Endothelial cell of umbilical vein (primary cell): ENCODE measurements around the gene ARHGEF26. TPM values are rescaled to one million over a fixed set of nuclear protein-coding genes. Genes with fewer than 3 reads are reported as not detected.

ENCODE experiments used
- BruUV-seq: library from RNA; stranded (reverse); fragments of 400-500 nt; replicated peaks from 2 replicates; lab custom pipeline; 2021; lab: Mats Ljungman, UMichigan
- CTCF ChIA-PET: fragments of 300-600, 350-600 bp; sonication (Branson Sonifier 250); formaldehyde crosslinking; loops from one replicate; lab custom pipeline; 2021; ENCODE audit warnings: antibody characterized with exemption, inconsistent platforms; lab: Charles Lee
- POLR2A ChIA-PET: fragments of 300-600, 350-600 bp; sonication (Branson Sonifier 250); formaldehyde crosslinking; loops from one replicate; lab custom pipeline; 2021; ENCODE audit warnings: antibody characterized with exemption, inconsistent platforms; lab: Charles Lee
- DNase-seq: peaks from one replicate; pipeline ENCODE4 v3.0.0-alpha.2; 2011; ENCODE audit warnings: low read depth, low spot score
- FAIRE-seq: peaks from 2 replicates; lab custom pipeline; 2011; peaks lifted over from hg19 to GRCh38; lab: Jason Lieb, UNC
- H2AFZ ChIP-seq: 2 replicates; pipeline ENCODE4 v1.6.0; 2012; ENCODE audit warnings: low read depth, low read length, control low read depth, inconsistent platforms
- H3K27ac ChIP-seq: 2 replicates; pipeline ENCODE4 v1.5.1; 2011; ENCODE audit warnings: low read depth, mild to moderate bottlenecking, control low read depth, low read length, moderate library complexity; ENCODE audit not compliant: insufficient read depth
- H3K27me3 ChIP-seq, 2 experiments: 2 replicates each; pipeline versions ENCODE4 v1.6.0 to v1.6.1; 2011; ENCODE audit warnings: low read length in 2 of 2, mixed read lengths in 1 of 2; ENCODE audit not compliant: control insufficient read depth in 2 of 2, insufficient read depth in 2 of 2
- H3K36me3 ChIP-seq, 2 experiments: 2 replicates in 1 of 2; 3 replicates in 1 of 2; pipeline ENCODE4 v1.5.1; 2011; ENCODE audit warnings: low read length in 2 of 2, mild to moderate bottlenecking in 1 of 2, moderate library complexity in 1 of 2; ENCODE audit not compliant: control insufficient read depth in 2 of 2, insufficient read depth in 2 of 2; ENCODE audit errors: extremely low read depth in 1 of 2
- H3K4me1 ChIP-seq: 3 replicates; pipeline ENCODE4 v1.5.1; 2011; ENCODE audit warnings: mild to moderate bottlenecking, low read length; ENCODE audit not compliant: control insufficient read depth, insufficient read depth; ENCODE audit errors: extremely low read depth
- H3K4me2 ChIP-seq: 2 replicates; pipeline ENCODE4 v1.6.1; 2011; ENCODE audit warnings: low read length, control low read depth, mixed read lengths; ENCODE audit not compliant: insufficient read depth
- H3K4me3 ChIP-seq, 3 experiments: fragments of 200-600 bp in 1 of 3; sonication (generic), shearing (Covaris generic) in 1 of 3; replicated peaks in 1 of 3; 2 replicates each; pipeline ENCODE4 v1.5.1; 2011 to 2016; ENCODE audit warnings: control low read depth in 3 of 3, low read length in 3 of 3, mild to moderate bottlenecking in 2 of 3, inconsistent platforms in 1 of 3, low read depth in 1 of 3, moderate library complexity in 1 of 3; ENCODE audit not compliant: insufficient read depth in 1 of 3
- H3K79me2 ChIP-seq: 2 replicates; pipeline ENCODE4 v1.6.0; 2012; ENCODE audit warnings: low read length, inconsistent platforms; ENCODE audit not compliant: control insufficient read depth, insufficient read depth
- H3K9ac ChIP-seq: replicated peaks from 2 replicates; pipeline ENCODE3; 2011; ENCODE audit warnings: low read length, control low read depth; ENCODE audit not compliant: insufficient read depth; ENCODE audit errors: extremely low read depth
- H3K9me1 ChIP-seq: replicated peaks from 3 replicates; pipeline ENCODE4 v1.6.0; 2011; ENCODE audit warnings: mild to moderate bottlenecking, low read length; ENCODE audit not compliant: control insufficient read depth, insufficient read depth; ENCODE audit errors: extremely low read depth
- H3K9me3 ChIP-seq: replicated peaks from 2 replicates; pipeline ENCODE4 v1.5.1; 2012; ENCODE audit warnings: low read length, inconsistent platforms; ENCODE audit not compliant: control insufficient read depth, insufficient read depth
- H4K20me1 ChIP-seq: replicated peaks from 2 replicates; pipeline ENCODE3; 2011; ENCODE audit warnings: mild to moderate bottlenecking, low read length; ENCODE audit not compliant: control insufficient read depth, insufficient read depth; ENCODE audit errors: extremely low read depth
- EZH2 ChIP-seq: IDR thresholded peaks from 2 replicates; pipeline ENCODE4 v1.6.1; 2012; ENCODE audit warnings: borderline replicate concordance, low read depth, mild to moderate bottlenecking, moderate library complexity, low read length, inconsistent platforms; ENCODE audit not compliant: severe bottlenecking
- FOS ChIP-seq: IDR thresholded peaks from 2 replicates; pipeline ENCODE4 v1.6.1; 2011; ENCODE audit warnings: mild to moderate bottlenecking, low read length, moderate library complexity, borderline replicate concordance; ENCODE audit not compliant: insufficient read depth
- GATA2 ChIP-seq: IDR thresholded peaks from 2 replicates; pipeline ENCODE4 v1.7.0; 2011; ENCODE audit warnings: low read depth, mild to moderate bottlenecking, moderate library complexity, mixed read lengths, low read length; ENCODE audit not compliant: insufficient read length, insufficient read depth
- JUN ChIP-seq: IDR thresholded peaks from 2 replicates; pipeline ENCODE4 v1.6.1; 2011; ENCODE audit warnings: borderline replicate concordance, low read depth; ENCODE audit not compliant: insufficient read length, insufficient read depth
- MYC ChIP-seq: IDR thresholded peaks from one replicate; pipeline ENCODE4 v1.6.1; 2011; ENCODE audit warnings: mild to moderate bottlenecking, low read depth, low read length
- POLR2A ChIP-seq: IDR thresholded peaks from 2 replicates; pipeline ENCODE4 v1.6.1; 2012; ENCODE audit warnings: low read depth, mild to moderate bottlenecking, control low read depth, low read length
- POLR2AphosphoS5 ChIP-seq: IDR thresholded peaks from 2 replicates; pipeline ENCODE4 v1.6.1; 2012; ENCODE audit warnings: low read depth, mild to moderate bottlenecking, control low read depth, low read length, moderate library complexity; ENCODE audit not compliant: insufficient read depth
- dilution Hi-C: fragments of 300-500 bp; cut with MboI; formaldehyde crosslinking; loops from one replicate; pipeline ENCODE4 v1.15.0; 2019; ENCODE audit warnings: low sequenced_read_pairs; ENCODE audit not compliant: extremely low pct_ligation_motif_present
- intact Hi-C: fragments of 100-400 bp; cut with micrococcal nuclease; formaldehyde crosslinking; loops from one replicate; pipeline ENCODE4 v1.10.0; 2022
- polyA plus RNA-seq, 4 experiments: library from polyadenylated mRNA; depleted of rRNA in 3 of 4; stranded (reverse) in 3 of 4; unstranded in 1 of 4; fragments of >200 nt; gene quantifications; 2 replicates each; pipeline versions ENCODE4 v1.2.1 to v1.2.3, GENCODE V29; 2011 to 2012; ENCODE audit warnings: missing spikeins in 1 of 4
- total RNA-seq: library from RNA; stranded (reverse); gene quantifications from 2 replicates; pipeline ENCODE4 v1.2.3, GENCODE V29; 2021
- TF ChIP-seq, protein P1 (sequence below), 2 donors: IDR thresholded peaks; 1 replicate in 1 of 2; 2 replicates in 1 of 2; pipeline ENCODE4 v1.5.1; 2011; ENCODE audit warnings: low read length in 2 of 2, mild to moderate bottlenecking in 2 of 2, moderate library complexity in 2 of 2, control low read depth in 1 of 2, inconsistent platforms in 1 of 2, low read depth in 1 of 2; ENCODE audit not compliant: insufficient read depth in 1 of 2; ENCODE audit errors: extremely low read depth in 1 of 2

The ARHGEF26 gene
- total and polyA plus RNA-seq, 2 donors (not counting 3 experiments of a cell fraction or from before 2014, with no cell fraction given) = 0.57 to 2.9 TPM

GRCh38 chr3:154131830-154132229 lies 10.6 kb downstream of the ARHGEF26 start:
- FAIRE-seq (no peak), DNase-seq (no peak)
- no peak for TF ChIP-seq POLR2AphosphoS5
- TF ChIP-seq POLR2A = no peak
- no peak for TF ChIP-seq EZH2
- TF ChIP-seq MYC = no peak
- Histone ChIP-seq H3K9me3 (no peaks in the 10 kb centered on the region), H3K36me3 (no peaks in the 10 kb centered on the region), H3K79me2 (no peaks in the 10 kb centered on the region), H3K27ac (no peak overlapping the region), H3K4me1 (no peaks in the 10 kb centered on the region), H3K9ac (no peak overlapping the region), H3K4me2 (no peak overlapping the region), H3K4me3 (no peak overlapping the region), H3K27me3 (no peaks in the 10 kb centered on the region), H2AFZ (no peak overlapping the region), H3K9me1 (no peaks in the 10 kb centered on the region), H4K20me1 (no peaks in the 10 kb centered on the region)
- ChIA-PET CTCF (interaction anchor here (1.0 kb wide), 1 partner anchor 12 kb away, joined by 3 read pairs; no protein-coding TSS in a partner anchor), POLR2A (interaction anchor here (0.6 kb wide), 1 partner anchor 125 kb away, joined by 3 read pairs; no protein-coding TSS in a partner anchor)
- dilution Hi-C loops (no loop called here), intact Hi-C loops (no loop called here)
- BruUV-seq = no TSS peak

- TF ChIP-seq FOS = no peak
- no peak for TF ChIP-seq GATA2
- TF ChIP-seq POLR2AphosphoS5 = no peak
- no peak for TF ChIP-seq JUN
- no peak for TF ChIP-seq POLR2A
- TF ChIP-seq, protein P1, sequence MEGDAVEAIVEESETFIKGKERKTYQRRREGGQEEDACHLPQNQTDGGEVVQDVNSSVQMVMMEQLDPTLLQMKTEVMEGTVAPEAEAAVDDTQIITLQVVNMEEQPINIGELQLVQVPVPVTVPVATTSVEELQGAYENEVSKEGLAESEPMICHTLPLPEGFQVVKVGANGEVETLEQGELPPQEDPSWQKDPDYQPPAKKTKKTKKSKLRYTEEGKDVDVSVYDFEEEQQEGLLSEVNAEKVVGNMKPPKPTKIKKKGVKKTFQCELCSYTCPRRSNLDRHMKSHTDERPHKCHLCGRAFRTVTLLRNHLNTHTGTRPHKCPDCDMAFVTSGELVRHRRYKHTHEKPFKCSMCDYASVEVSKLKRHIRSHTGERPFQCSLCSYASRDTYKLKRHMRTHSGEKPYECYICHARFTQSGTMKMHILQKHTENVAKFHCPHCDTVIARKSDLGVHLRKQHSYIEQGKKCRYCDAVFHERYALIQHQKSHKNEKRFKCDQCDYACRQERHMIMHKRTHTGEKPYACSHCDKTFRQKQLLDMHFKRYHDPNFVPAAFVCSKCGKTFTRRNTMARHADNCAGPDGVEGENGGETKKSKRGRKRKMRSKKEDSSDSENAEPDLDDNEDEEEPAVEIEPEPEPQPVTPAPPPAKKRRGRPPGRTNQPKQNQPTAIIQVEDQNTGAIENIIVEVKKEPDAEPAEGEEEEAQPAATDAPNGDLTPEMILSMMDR (IDR thresholded peaks at IDR 0.05; ENCODE audit: extremely low read depth in 1 of 2, insufficient read depth in 1 of 2, low read depth in 1 of 2, low read length in 2 of 2) = no peak
- no peak for TF ChIP-seq EZH2
- H3K36me3 ChIP-seq = no peaks in the 10 kb centered on the region
- BruUV-seq = no TSS peak
- dilution Hi-C loops (no loop called here), intact Hi-C loops (no loop called here)
- no peaks in the 10 kb centered on the region for H3K9me3 ChIP-seq
- FAIRE-seq = no peak
- no peak overlapping the region for H3K27ac ChIP-seq
- ChIA-PET POLR2A (no interaction called here), CTCF (interaction anchor here (1.0 kb wide), 1 partner anchor 11 kb away, joined by 3 read pairs; no protein-coding TSS in a partner anchor)
- H3K27me3 ChIP-seq = no peaks in the 10 kb centered on the region
- no peak overlapping the region for H3K9ac ChIP-seq
- no peak overlapping the region for H2AFZ ChIP-seq
- H3K79me2 ChIP-seq = no peaks in the 10 kb centered on the region
- H4K20me1 ChIP-seq = no peaks in the 10 kb centered on the region
- no peak overlapping the region for H3K4me3 ChIP-seq
- DNase-seq = no peak
- no peak overlapping the region for H3K4me2 ChIP-seq
- no peaks in the 10 kb centered on the region for H3K9me1 ChIP-seq
- H3K4me1 ChIP-seq = no peaks in the 10 kb centered on the region
These were observed 11.7 kb downstream of the ARHGEF26 start for GRCh38 chr3:154132777-154133375.
